H1 (cell line): ENCODE measurements around the gene SIT1. TPM values are rescaled to one million over a fixed set of nuclear protein-coding genes. Genes with fewer than 3 reads are reported as not detected.

Source experiments
- BRCA1 ChIP-seq: IDR thresholded peaks from 2 replicates; pipeline ENCODE4 v1.6.1; 2012; ENCODE audit warnings: low read depth, low read length, improper control_type of control experiment
- CBX8 ChIP-seq: fragments of 300-800, 300-1000 bp; sonication (generic); IDR thresholded peaks from 2 replicates; pipeline ENCODE4 v1.7.1; 2016; ENCODE audit warnings: low read depth, low read length, borderline replicate concordance
- E2F6 ChIP-seq: IDR thresholded peaks from 2 replicates; pipeline ENCODE4 v1.6.1; 2012; ENCODE audit warnings: inconsistent platforms
- GTF2F1 ChIP-seq: IDR thresholded peaks from 2 replicates; pipeline ENCODE4 v1.6.1; 2012; ENCODE audit warnings: low read depth, low read length, improper control_type of control experiment, borderline replicate concordance
- KDM4A ChIP-seq: IDR thresholded peaks from one replicate; pipeline ENCODE4 v1.7.1; 2012; ENCODE audit warnings: low read depth, mild to moderate bottlenecking, moderate library complexity, low read length, inconsistent platforms; ENCODE audit not compliant: severe bottlenecking
- PHF8 ChIP-seq: fragments of 200-600 bp; sonication (generic); conservative IDR thresholded peaks from 2 replicates; pipeline ENCODE4 v1.7.1; 2012; ENCODE audit warnings: low read depth, mild to moderate bottlenecking, inconsistent platforms, low read length, moderate library complexity
- RAD21 ChIP-seq, 2 experiments: IDR thresholded peaks in 1 of 2; conservative IDR thresholded peaks in 1 of 2; 2 replicates each; pipeline ENCODE4 v1.6.1; 2011; ENCODE audit warnings: low read depth in 2 of 2, low read length in 2 of 2, improper control_type of control experiment in 1 of 2, inconsistent platforms in 1 of 2, mild to moderate bottlenecking in 1 of 2, moderate library complexity in 1 of 2
- SIX5 ChIP-seq: IDR thresholded peaks from 2 replicates; pipeline ENCODE4 v1.6.1; 2011; ENCODE audit warnings: mild to moderate bottlenecking, low read depth, low read length
- polyA plus RNA-seq, 7 experiments: library from polyadenylated mRNA; depleted of rRNA in 3 of 7; stranded (reverse) in 5 of 7; unstranded in 2 of 7; fragments of >200 nt in 5 of 7; fragments of 200-250 nt in 2 of 7; gene quantifications; 1 replicate in 5 of 7; 2 replicates in 1 of 7; 4 replicates in 1 of 7; pipeline versions ENCODE4 v1.2.1 to v1.2.3, GENCODE V29; 2011 to 2013; ENCODE audit warnings: missing spikeins in 2 of 7, mixed read lengths in 2 of 7
- total RNA-seq: library from RNA; stranded (reverse); fragmentation: NEBNext Ultra II Directional; extraction: Animal tissue kit (Norgen Biotek cat#: 25700); gene quantifications from 2 replicates; pipeline ENCODE4 v1.2.1, GENCODE V29; 2021
- TF ChIP-seq, protein P1 (sequence below): fragments of 300-600 bp; sonication (generic); IDR thresholded peaks from 2 replicates; pipeline ENCODE4 v1.7.1; 2012; ENCODE audit warnings: low read length, moderate library complexity, mild to moderate bottlenecking, inconsistent platforms; ENCODE audit not compliant: insufficient replicate concordance

The SIT1 gene
- total and polyA plus RNA-seq, 2 of the 8 experiments (the other 6 are each of a cell fraction or from before 2014, with no cell fraction given): 8.2 to 12.8 TPM

DNA sequence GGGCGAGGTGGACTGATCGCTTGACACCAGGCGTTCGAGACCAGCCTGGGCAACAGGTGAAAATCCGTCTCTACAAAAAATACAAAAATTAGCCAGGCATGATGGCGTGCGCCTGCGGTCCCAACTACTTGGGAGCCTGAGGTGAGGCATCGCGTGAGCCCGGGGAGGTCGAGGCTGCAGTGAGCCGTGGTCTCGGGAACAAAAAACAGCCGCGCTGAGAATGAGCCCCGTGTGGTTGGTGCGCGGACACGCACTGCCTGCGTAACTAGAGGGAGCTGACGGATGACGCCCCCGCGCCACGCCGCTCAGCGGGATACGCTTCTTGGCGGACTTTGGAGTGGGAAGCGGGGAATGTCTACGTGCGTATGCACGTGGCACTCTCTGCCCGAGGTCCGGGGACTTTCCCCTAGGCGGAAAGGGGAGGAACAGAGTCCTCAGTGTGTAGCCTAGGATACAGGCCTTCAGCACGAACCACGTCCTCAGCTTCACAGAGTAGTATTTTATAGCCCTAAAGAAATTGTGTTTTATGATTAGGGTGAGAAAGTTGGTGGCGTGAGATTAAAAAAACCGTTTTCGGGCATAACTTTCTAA is 6.9 kb upstream of the SIT1 start, which contains the start of gene RMRP (continued):
- TF ChIP-seq, protein P1, sequence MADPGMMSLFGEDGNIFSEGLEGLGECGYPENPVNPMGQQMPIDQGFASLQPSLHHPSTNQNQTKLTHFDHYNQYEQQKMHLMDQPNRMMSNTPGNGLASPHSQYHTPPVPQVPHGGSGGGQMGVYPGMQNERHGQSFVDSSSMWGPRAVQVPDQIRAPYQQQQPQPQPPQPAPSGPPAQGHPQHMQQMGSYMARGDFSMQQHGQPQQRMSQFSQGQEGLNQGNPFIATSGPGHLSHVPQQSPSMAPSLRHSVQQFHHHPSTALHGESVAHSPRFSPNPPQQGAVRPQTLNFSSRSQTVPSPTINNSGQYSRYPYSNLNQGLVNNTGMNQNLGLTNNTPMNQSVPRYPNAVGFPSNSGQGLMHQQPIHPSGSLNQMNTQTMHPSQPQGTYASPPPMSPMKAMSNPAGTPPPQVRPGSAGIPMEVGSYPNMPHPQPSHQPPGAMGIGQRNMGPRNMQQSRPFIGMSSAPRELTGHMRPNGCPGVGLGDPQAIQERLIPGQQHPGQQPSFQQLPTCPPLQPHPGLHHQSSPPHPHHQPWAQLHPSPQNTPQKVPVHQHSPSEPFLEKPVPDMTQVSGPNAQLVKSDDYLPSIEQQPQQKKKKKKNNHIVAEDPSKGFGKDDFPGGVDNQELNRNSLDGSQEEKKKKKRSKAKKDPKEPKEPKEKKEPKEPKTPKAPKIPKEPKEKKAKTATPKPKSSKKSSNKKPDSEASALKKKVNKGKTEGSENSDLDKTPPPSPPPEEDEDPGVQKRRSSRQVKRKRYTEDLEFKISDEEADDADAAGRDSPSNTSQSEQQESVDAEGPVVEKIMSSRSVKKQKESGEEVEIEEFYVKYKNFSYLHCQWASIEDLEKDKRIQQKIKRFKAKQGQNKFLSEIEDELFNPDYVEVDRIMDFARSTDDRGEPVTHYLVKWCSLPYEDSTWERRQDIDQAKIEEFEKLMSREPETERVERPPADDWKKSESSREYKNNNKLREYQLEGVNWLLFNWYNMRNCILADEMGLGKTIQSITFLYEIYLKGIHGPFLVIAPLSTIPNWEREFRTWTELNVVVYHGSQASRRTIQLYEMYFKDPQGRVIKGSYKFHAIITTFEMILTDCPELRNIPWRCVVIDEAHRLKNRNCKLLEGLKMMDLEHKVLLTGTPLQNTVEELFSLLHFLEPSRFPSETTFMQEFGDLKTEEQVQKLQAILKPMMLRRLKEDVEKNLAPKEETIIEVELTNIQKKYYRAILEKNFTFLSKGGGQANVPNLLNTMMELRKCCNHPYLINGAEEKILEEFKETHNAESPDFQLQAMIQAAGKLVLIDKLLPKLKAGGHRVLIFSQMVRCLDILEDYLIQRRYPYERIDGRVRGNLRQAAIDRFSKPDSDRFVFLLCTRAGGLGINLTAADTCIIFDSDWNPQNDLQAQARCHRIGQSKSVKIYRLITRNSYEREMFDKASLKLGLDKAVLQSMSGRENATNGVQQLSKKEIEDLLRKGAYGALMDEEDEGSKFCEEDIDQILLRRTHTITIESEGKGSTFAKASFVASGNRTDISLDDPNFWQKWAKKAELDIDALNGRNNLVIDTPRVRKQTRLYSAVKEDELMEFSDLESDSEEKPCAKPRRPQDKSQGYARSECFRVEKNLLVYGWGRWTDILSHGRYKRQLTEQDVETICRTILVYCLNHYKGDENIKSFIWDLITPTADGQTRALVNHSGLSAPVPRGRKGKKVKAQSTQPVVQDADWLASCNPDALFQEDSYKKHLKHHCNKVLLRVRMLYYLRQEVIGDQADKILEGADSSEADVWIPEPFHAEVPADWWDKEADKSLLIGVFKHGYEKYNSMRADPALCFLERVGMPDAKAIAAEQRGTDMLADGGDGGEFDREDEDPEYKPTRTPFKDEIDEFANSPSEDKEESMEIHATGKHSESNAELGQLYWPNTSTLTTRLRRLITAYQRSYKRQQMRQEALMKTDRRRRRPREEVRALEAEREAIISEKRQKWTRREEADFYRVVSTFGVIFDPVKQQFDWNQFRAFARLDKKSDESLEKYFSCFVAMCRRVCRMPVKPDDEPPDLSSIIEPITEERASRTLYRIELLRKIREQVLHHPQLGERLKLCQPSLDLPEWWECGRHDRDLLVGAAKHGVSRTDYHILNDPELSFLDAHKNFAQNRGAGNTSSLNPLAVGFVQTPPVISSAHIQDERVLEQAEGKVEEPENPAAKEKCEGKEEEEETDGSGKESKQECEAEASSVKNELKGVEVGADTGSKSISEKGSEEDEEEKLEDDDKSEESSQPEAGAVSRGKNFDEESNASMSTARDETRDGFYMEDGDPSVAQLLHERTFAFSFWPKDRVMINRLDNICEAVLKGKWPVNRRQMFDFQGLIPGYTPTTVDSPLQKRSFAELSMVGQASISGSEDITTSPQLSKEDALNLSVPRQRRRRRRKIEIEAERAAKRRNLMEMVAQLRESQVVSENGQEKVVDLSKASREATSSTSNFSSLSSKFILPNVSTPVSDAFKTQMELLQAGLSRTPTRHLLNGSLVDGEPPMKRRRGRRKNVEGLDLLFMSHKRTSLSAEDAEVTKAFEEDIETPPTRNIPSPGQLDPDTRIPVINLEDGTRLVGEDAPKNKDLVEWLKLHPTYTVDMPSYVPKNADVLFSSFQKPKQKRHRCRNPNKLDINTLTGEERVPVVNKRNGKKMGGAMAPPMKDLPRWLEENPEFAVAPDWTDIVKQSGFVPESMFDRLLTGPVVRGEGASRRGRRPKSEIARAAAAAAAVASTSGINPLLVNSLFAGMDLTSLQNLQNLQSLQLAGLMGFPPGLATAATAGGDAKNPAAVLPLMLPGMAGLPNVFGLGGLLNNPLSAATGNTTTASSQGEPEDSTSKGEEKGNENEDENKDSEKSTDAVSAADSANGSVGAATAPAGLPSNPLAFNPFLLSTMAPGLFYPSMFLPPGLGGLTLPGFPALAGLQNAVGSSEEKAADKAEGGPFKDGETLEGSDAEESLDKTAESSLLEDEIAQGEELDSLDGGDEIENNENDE: peak; percentile 23
- TF ChIP-seq RAD21 (IDR thresholded peaks at IDR 0.05 in 1 of 2, conservative IDR thresholded peaks at IDR 0.05 in 1 of 2; ENCODE audit: low read depth in 2 of 2, low read length in 2 of 2) (peak in 1 of 2 experiments; percentile 7; a peak in 2 of 4 replicates), KDM4A (peak; percentile 32), SIX5 (0 out of 2 replicates have a peak, but pooled peaks have one; percentile 4), BRCA1 (no peak), GTF2F1 (peak; percentile 77; the same call in 1 of the 2 replicates), E2F6 (peak; percentile 99), PHF8 (no peak), CBX8 (no peak)
